ENCODE results near the gene SLC1A7.

DNA sequence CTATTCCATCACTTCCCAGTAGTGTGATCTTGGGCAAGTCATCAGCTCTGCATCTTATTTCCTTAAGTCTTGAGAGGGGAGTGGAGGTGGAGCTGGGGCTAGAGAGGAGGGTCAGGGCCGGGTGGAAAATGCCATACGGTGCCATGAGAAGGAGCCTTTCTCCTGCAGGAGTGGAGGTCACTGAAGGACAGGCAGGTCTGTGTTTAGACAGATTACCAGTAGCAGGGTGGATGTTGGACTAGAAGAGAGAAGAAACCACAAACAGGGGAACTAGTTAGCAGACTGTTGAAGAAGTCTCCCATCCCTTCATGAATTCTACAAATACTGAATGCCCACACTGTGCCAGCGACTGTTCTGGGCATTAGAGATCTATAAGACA, 40.3 kb upstream of the SLC1A7 start:
- TF ChIP-seq CTCF (IDR thresholded peaks at IDR 0.05; ENCODE audit: low read depth, low read length, missing input control) (no peak), HNF4G (IDR thresholded peaks at IDR 0.05) (no peak), YY1 (IDR thresholded peaks at IDR 0.05) (no peak), FOXA1 (IDR thresholded peaks at IDR 0.05) (no peak), HNF4A (conservative IDR thresholded peaks at IDR 0.05) (no peak), REST (IDR thresholded peaks at IDR 0.05) (no peak)
